GM19455 (cell line): ENCODE results near the gene CARS1.

Experiments
- ATAC-seq: cut with Tn5 transposase; IDR thresholded peaks from one replicate; pipeline ENCODE4 v1.9.1; 2021; ENCODE audit not compliant: unreplicated experiment

The CARS1 gene

DNA sequence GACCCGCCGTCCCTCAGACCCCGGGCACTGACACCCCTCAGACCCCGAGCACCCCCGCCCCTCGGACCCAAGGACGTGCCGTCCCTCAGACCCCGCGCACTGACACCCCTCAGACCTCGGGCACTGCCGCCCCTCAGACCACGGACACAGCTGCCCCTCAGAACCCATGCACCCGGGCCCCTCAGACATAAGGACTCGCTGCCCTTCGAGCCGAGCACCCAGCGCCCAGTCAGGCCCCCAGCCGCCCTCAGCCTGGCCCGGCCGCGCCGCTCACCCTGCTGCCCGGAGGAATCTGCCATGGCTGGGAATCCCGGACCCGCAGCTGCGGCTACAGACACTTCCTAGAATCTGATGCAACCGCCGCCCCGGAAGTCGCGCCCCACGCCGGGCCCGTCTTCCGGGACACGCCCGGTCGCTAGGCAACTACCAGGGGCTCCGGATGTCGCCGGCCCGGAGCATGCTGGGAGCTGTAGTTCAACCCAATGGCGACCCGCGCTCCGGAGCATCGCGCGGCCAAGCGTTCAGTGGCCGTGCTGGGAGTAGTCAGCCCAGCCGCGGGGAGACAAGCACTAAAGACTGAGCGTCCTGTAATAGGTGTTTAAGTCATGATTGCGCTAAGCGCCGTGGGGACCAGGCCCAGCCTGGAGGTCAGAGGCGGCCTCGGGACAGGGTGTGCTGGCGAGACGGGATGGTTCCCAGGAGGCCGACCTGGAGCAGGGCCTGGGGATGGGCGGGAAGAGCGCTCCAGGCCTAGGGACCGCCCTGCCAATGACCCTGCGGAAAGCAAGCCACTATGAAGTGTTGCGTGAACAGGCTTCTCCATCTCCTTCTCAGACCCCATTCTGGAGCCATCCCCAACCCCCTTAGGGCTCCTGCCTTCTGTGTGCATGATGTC is at the start of gene CARS1:
TSS of gene CARS1 (minus strand) at position 355 of the 895 bp plus-strand sequence. CDS start at position 299, 56 bp downstream.
- ATAC-seq: peak; percentile 95

DNA sequence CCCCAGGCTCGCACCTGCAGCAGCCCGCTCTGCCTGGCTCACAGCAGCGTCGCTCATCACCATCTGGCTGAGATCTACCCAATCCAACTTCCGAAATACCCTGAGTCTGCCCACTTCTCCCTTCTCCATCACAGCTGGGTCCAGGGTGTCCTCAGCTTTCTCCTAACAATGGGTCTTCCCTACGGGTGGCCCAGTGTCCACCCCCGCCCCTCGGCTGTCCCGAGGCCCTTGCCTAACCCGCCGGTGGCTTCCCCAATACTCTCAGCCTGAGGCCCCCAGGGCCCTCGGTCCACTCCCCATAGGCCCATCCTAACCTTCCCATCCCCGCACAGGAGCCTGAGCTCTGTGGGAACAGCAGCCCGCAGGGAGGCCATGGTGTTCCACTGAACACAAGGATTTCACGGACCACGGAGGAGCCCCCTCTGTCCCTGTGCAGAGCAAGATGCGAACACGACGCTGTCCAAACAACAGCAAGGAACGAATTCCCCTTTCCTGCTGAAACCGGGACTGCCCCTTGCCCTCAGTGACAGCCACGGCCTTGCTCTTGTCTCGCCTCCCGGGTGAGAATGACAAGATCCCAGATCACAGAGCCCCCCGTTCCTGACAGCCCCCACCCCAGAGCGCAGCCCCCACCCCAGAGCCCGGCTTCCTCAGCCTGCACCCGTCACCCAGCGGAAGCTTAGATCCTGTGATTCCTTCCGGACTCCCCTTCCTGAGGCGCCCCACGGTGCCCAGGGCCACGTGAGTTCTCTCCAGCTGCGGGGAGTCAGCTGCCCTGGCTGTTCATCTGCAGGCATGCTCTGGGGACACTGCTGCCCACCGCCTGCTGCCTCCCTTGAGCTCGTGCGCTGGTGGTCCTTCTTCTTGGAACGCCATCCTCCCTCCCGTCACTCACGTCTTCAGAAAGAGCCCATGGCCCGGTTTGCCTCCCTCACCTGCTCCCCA is 48.8 kb upstream of the CARS1 start:
- no peak for ATAC-seq

DNA sequence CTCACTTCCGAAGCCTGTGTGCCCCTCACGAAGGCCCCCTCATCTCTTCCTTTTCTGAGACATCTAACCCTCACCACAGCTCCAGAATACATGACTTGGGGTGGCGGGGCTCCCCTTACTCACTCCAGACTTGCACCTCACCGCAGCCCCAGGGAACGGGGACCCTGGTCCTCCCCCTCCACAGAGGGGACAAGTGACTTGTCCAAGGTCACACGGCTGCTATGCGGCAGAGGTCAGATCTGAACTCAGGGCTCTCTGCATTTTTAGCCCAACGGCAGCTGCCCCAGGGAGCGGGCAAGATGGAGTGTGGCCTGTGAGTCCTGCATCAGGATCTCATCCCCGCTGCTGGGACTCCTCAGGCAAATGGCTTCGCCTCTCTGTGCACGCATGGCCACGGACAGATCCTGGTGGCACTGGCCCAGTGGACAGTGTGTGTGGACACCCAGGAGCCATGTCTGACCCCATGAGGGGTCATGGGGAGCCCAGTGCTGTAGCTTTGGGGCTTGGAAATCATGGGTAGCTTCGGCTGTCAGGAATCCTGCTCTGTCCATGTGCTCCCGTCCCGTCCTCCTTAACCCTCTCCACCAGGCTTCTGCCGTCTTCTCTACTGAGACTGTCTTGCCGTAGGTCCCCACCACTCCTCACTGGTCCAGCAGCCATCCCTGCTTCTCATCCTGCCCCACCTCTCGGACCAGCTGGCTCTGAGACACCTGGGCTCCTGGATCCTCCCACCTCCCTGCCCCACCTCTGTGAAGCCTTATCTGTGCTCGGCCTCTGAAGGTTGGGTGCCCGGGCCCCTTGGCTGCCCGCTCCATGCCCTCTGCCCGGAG is 48.0 kb upstream of the CARS1 start:
- no peak for ATAC-seq

DNA sequence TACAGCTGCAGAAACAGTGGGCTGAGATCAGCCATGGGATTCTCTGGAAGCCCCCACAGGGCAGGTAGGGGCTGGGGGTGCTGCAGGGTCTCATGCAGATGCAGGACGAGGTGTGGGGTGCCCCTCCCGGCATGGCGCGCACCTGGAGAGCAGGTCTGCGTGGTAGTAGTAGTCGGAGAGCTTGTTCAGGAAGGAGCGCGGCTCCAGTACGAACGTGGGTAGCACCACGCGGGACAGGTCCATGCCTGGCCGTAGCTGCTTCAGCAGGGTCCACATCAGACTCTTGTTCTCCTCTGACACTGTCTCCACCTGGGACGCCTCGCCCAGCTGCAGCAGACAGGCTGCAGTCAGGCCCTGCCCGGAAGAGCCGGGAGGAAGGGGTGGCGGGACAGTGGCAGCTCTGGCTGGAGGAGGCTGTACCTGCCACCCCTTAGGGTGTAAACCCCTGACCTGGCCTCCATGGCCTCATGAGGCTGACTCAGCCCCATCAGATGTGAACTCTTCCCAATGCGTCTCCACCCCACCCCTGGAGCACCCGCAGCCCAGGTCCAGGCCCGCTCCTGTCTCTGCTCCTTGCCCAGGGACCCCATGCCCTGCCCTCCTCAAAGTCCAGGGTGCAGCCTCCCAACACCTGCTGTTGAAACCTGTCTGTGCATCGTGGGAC is 47.0 kb upstream of the CARS1 start:
- no peak for ATAC-seq

DNA sequence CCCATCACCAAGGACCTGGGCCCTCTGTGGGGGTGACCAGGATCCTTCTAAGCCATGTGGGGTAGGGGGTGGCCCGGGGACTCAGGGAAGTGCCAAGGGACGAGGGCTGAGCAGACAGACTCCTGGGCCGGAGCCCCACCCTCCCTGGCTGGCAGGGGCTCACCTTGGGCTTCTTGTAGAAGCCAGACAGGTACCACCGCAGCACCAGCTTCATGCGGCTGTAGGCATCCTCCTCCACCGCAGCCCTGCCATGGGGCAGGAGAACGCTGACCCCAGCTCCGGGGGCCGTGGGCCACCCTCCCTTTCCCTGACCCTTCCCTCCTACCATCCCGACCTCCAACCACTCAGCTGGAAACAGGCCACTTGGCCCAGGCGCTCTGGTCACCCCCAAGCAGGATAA is 45.9 kb upstream of the CARS1 start:
- no peak for ATAC-seq

DNA sequence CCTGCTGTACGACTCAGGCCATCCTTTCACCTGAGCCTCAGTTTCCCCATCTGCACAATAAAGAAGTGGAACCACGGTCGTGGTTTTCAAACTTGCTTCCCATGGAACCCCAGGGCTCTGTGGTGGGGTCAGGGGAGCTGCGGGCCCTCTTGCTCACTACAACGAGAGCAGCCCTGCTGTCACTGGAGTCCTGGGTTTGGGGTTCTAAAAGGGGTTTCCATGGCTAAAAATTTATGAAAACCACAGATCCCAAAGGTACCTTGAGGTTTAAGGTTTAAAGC is 45.4 kb upstream of the CARS1 start:
- no peak for ATAC-seq

DNA sequence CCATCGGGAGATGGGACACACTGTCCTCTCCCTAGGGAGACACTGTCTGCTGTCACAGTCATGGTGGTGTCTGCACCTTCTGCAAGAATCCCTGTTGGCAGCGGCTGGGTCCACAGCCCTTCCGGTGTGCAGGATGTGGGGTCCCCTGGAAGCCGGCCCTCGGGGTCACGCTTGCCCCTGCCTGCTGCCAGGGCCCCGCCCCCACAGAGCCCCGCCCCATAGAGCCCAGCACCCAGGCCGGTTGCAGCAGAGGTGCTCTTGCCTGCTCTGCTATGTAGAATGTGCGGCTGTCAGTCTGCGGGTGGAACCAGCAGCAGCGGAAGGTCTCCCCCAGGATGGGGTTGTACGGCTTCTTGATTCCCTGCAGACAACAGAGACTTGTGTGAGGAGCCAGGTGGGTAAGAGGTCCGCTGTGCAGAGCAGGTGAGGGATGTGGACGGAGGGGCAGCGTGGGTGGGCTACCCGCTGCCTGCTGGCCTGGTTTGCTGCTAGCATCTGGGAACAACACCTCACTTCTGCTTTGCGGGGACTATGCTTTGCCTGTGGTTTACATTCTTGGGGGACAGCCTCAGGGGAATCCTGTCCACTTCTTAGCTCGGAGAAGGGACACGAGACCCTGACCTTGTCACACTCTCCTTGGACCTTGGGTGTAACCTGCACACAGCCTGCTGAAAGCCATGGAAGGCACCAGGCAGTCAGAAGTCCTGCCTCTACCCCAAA is 44.9 kb upstream of the CARS1 start:
- no peak for ATAC-seq

DNA sequence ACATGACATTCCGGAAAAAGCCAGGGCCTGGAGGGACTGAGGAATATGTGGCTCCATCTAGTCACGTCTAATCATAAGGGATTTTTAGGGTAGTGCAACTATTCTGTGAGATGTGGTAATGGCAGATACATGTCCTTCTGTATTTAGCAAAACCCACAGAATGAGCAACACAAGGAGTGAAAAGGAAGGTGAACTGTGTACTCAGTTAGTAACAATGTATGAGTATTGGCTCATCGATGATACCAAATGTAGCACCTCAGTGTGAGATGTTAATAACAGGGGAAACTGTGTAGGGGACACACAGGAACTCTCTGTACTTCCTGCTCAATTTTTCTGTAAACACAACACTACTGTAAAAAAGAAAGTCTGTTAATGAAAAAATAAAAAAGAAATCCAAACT is 42.0 kb upstream of the CARS1 start:
- ATAC-seq: no peak

DNA sequence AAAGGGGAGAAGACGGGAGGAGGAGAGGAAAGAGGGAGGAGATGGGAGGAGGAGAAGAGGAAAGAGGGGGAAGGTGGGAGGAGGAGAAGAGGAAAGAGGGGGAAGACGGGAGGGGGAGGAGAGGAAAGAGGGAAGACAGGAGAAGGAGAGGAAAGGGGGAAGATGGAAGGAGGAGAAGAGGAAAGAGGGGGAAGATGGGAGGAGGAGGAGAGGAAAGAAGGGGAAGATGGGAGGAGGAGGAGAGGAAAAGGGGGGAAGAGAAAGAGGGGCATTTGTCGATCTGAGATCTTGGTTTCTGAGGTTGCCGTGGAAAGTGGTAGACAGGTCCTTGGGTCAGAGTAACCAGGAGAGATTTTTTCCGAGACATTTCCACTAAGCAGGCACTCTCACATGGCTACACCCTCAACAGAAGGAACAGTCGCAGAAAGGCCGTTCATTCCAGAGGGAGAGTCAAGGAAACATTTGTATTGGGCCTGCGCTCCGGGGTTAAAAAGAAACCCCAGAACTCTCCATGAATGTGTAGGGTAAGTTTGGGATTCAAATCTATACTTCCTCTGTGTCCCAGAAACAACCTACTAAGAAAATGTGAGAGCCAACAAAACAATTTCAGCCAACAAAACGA is 39.8 kb upstream of the CARS1 start:
- ATAC-seq: no peak

DNA sequence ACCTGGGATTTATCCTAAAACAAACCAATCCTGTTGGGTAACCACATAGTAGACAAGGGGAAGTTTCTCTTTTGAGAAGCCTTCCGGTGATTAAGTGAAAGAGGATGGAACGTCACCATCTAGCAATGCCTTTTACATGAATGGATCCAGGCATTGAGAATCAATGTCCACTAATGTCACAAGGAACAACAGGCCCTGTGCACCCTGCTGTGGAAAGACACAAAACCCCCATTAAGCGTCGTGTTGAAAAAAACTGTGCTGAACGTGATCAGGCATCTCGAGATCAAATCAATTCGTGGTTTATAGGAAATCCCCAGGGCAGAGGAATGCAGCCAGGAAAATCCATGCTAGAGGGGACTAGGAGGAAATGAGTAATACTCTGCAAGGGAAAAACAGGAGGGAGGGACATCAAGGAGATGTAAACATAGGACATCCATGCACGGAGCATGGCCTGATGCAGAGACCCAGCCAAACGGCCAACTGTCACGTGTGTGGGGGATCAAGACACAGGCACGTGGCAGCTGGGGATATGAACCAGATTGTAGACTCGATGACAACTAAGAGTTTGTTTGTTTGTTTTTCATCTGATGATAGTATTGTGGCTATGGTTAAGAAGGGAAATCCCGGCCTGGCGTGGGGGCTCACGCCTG is 38.6 kb upstream of the CARS1 start:
- ATAC-seq: no peak

DNA sequence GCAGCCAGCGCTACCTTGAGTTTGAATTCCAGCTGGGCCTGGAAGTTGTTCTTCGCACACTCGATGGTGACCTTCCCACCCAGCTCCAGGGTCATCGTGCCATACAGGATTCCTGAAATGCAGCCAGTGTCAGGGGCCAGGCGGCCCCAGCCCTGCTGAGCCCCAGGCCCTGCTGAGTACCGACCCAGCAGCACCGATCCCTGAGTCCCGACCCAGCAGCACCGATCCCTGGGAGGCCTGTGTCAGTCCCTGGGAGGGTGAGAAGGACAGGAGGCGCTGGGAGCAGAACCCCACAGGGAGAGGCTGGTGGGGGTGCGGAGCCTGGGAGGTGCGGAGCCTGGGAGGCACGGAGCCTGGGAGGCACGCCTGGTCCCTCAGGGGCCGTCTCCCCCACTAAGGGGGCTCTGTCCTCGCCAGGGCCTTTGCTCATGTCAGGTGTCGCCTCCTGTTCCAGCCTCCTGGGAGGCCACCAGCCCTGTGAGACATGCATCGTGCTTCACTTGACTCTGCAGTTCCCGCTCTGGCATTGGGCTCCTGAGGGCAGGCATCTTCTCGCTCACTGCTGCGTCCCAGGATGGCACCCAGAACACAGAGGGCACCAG is 37.1 kb upstream of the CARS1 start:
- ATAC-seq: no peak

DNA sequence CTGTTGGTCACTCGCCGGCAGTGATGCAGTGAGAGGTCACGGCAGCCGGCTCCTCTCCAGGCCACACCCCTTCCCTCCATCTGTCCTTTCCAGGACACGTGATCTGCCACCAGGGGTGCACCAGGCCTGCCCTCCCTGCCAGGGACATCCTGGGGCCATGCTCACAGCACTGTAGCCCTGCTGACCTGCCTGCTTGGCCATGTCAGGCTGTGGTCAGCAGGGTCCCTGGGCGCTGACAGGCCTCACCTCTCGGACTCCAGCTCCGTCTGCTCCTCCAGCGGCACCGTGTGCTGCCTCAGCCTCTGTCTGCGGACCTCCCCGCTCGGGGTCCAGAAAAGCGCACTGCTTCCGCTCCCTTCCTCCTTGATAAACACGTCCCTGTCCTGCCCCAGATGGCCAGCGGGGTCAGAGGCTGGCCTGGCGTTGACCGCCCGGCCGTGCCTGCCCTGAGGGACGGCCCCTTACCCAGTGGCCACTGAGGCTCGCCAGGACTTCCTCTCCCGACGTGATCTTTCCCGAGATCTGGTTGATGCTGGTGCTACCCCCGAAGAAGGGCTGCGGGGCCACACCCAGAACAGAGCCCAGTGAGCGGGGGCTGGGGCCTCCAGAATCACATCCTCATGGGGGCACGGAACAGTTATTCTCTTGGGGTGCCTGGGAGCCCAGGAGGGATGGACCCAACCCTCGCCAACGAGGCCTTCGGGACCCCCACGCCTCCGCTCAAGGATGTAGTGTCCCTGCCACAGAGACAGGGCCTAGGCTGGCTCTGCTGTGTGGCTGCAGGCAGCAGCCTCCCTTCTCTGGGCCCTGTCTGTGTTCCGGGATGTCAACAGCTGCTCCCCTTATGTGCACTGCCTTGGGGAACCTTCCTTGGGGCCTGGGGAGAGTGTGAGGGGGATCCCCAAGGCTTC is 36.3 kb upstream of the CARS1 start:
- no peak for ATAC-seq

DNA sequence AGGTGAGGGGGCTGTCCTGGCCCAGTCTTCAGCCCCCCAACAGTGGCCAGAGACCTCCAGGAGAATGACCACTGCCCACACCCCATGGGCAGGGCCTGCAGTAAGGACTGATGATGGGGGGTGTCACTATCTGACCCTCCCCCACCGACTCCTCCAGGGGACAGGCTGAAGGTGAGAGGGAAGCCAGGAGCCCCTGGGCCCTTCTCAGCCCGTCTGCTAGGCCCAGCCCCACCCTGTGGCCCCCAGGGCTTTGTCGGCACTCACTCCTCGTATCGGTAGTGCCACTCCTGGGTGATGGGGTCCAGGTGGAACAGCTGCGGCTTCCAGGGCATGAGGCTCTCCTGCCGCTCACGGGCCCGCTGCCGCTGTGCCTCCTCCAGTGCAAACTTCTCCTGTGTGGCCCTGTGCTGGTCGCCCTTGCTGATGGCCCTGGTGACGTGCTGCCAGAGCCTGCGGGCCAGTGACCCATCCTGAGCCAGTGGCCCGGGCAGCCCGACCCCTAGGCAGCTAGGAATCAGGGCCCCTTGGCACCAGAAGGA is 35.4 kb upstream of the CARS1 start:
- no peak for ATAC-seq

DNA sequence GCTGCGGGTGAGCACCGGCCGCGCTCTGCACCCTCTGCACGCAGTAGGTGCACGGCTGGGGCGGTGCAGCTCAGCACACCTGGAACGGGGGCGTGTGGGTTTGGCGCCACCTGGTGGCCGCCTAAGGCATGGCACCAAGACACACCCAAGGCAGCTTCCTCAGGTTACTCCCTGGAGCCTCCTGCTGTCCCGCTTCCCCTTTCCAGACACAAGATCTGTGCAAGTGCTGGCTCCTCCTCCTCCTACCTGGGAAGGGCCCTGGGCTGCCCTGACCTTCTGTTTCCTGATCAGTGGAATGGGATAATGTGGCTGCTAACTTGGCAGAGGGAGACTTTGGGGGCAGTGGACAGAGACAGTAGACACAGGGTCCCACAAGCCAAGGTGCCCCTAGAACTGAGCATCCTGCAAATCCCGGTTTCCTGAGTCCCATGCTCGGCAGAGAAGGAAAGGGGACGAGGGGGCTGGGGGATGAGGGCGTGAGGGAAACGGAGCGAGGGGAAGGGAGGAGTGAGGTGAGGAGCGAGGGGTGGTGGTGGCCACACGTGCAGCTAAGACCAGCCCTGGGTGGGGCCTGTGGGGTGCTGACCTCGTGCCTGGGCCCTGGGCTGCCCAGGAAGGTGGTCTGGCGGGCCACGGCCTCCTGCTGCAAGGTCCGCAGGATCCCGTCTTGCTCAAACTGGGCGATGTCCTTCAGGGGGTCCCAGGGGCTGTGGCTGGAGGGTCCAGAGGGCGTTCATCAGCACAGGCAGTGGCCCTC is 34.8 kb upstream of the CARS1 start:
- no peak for ATAC-seq

DNA sequence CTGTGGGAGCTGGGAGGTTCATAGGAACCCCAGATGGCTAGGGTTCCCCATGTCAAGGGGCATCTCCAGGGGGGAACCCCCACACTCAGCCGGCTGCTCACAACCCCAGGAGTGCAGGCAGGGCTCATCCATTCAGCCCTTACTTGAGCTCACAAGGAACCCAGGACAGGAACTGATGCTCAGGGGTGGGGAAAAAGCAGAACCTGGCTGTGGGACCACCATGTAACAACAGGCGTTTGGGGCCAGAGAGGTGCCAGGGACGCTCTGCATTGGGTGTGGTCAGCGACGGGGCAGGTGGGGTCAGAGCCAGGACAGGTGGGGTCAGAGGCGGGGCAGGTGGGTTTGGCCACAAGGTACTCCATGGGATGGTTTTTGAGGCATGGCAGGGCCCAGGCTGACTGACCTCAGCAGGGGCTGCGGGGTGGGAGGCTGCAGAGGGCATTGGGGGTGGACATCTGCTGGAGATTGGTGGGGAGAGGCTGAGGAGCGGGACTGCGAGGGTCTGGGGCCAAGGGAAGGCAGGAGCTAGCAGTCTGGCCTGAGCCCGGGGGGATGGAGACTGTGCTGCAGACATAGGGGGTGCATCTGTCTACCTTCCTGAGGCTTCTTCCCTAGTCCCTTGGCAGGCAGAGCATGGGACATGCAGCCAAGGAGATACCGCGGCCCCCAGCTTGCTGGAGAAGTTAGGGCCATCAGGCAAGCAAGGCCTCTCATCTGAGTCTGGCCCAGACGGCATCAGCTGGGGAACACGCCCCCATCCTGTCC is 34.0 kb upstream of the CARS1 start:
- ATAC-seq: no peak
